Measurements from ENCODE around the gene TBX18.

The TBX18 gene

GRCh38 chr6:84772428-84773132 lies 8.2 kb upstream of the TBX18 start:
- DNase-seq: no peak

- DNase-seq: no peak
Observed at GRCh38 chr6:84771756-84772356, 7.5 kb upstream of the TBX18 start.

- no peak for DNase-seq
Observed at GRCh38 chr6:84771125-84771755, 6.8 kb upstream of the TBX18 start.

GRCh38 chr6:84770521-84770920 lies 6.1 kb upstream of the TBX18 start:
- DNase-seq: no peak

GRCh38 chr6:84769306-84769705 lies 4.9 kb upstream of the TBX18 start:
- no peak for DNase-seq

GRCh38 chr6:84768442-84769174 lies 4.2 kb upstream of the TBX18 start:
- no peak for DNase-seq

GRCh38 chr6:84767526-84768201 lies 3.3 kb upstream of the TBX18 start:
- no peak for DNase-seq

- DNase-seq: no peak
Observed at GRCh38 chr6:84766799-84767525, 2.6 kb upstream of the TBX18 start.

- DNase-seq: no peak
Observed at GRCh38 chr6:84766118-84766798, 1.9 kb upstream of the TBX18 start.

- DNase-seq: no peak
Observed at GRCh38 chr6:84763886-84764331, 489 bp downstream of the TBX18 start.

GRCh38 chr6:84763003-84763885 lies 1.2 kb downstream of the TBX18 start:
- DNase-seq: no peak

GRCh38 chr6:84762220-84763002 lies 2.0 kb downstream of the TBX18 start:
- DNase-seq: no peak

- no peak for DNase-seq
Observed at GRCh38 chr6:84758486-84758885, 5.9 kb downstream of the TBX18 start.

GRCh38 chr6:84756877-84757276 lies 7.5 kb downstream of the TBX18 start:
- DNase-seq: no peak

- no peak for DNase-seq
Observed at GRCh38 chr6:84756466-84756865, 7.9 kb downstream of the TBX18 start.

- no peak for DNase-seq
Observed at GRCh38 chr6:84753173-84753572, 11.2 kb downstream of the TBX18 start.

GRCh38 chr6:84752118-84752850 lies 12.1 kb downstream of the TBX18 start:
- no peak for DNase-seq

GRCh38 chr6:84749181-84749580 lies 15.2 kb downstream of the TBX18 start:
- no peak for DNase-seq

- DNase-seq: no peak
Observed at GRCh38 chr6:84748376-84748775, 16.0 kb downstream of the TBX18 start.

Measured in NK-92 treated with Interleukin-12 subunit alpha and Interleukin-12 subunit beta, amount 100 ng/mL, for 24 hours (cell line).